IPS-20b (cell line): ENCODE measurements around the gene IMMP2L.
"Not testable (repeated sequence)": the region's sequence is repeated elsewhere in the genome, so short reads cannot be mapped to it uniquely, and the experiment has no call there.

Source experiments
- H3K27ac ChIP-seq: one replicate; pipeline ENCODE4 v1.5.1; 2013; ENCODE audit warnings: low read length
- H3K27me3 ChIP-seq: 2 replicates; pipeline ENCODE4 v1.6.1; 2013; ENCODE audit warnings: mild to moderate bottlenecking, low read length, inconsistent platforms; ENCODE audit not compliant: insufficient read depth
- H3K36me3 ChIP-seq: 2 replicates; pipeline ENCODE4 v1.6.1; 2013; ENCODE audit warnings: low read depth, mild to moderate bottlenecking, inconsistent platforms, low read length, moderate library complexity; ENCODE audit not compliant: insufficient read depth
- H3K4me1 ChIP-seq: 2 replicates; pipeline ENCODE4 v1.6.1; 2013; ENCODE audit warnings: mild to moderate bottlenecking, control low read depth, inconsistent platforms, low read length, moderate library complexity; ENCODE audit not compliant: insufficient read depth
- H3K4me3 ChIP-seq: 2 replicates; pipeline ENCODE4 v1.5.1; 2013; ENCODE audit warnings: mild to moderate bottlenecking, low read length, inconsistent platforms
- H3K9ac ChIP-seq: 2 replicates; pipeline ENCODE4 v1.6.1; 2013; ENCODE audit warnings: low read depth, mild to moderate bottlenecking, inconsistent platforms, low read length, moderate library complexity
- H3K9me3 ChIP-seq: 2 replicates; pipeline ENCODE4 v1.6.1; 2013; ENCODE audit warnings: mild to moderate bottlenecking, low read depth, low read length, inconsistent platforms; ENCODE audit not compliant: insufficient read depth

The IMMP2L gene

DNA sequence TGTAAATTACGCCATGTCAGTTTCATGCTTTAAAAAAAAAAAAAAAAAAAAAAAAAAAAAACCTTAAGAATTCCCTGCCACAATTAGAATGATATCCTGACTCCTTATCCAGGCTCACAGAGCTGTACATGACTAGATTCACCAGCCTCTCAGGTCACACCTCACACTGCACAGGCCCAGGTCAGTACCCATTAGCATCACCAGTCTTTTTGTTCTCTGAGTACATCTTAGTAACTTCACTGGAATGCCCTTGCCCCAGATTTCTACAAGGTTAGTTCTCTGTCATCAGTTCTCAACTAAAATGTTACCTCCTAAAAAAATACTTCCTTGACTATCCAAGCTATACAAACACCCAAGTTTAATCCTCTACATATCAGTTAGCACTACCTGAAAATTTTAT is 260.4 kb downstream of the IMMP2L start:
- Histone ChIP-seq H3K4me1 (no peaks in the 10 kb centered on the region), H3K9ac (no peak overlapping the region), H3K27ac (no peak overlapping the region), H3K27me3 (no peaks in the 10 kb centered on the region), H3K4me3 (no peak overlapping the region), H3K36me3 (no peaks in the 10 kb centered on the region), H3K9me3 (no peaks in the 10 kb centered on the region)

- Histone ChIP-seq H3K27me3 (no peaks in the 10 kb centered on the region), H3K36me3 (no peaks in the 10 kb centered on the region), H3K27ac (no peak overlapping the region), H3K4me1 (no peaks in the 10 kb centered on the region), H3K4me3 (no peak overlapping the region), H3K9ac (no peak overlapping the region), H3K9me3 (no peaks in the 10 kb centered on the region)
Observed at GRCh38 chr7:111294494-111294893, 267.8 kb downstream of the IMMP2L start.

GRCh38 chr7:111292026-111292470 is 270.2 kb downstream of the IMMP2L start:
- Histone ChIP-seq H3K4me1 (no peaks in the 10 kb centered on the region), H3K36me3 (no peaks in the 10 kb centered on the region), H3K4me3 (no peak overlapping the region), H3K9me3 (no peaks in the 10 kb centered on the region), H3K27me3 (no peaks in the 10 kb centered on the region), H3K9ac (no peak overlapping the region), H3K27ac (no peak overlapping the region)

DNA sequence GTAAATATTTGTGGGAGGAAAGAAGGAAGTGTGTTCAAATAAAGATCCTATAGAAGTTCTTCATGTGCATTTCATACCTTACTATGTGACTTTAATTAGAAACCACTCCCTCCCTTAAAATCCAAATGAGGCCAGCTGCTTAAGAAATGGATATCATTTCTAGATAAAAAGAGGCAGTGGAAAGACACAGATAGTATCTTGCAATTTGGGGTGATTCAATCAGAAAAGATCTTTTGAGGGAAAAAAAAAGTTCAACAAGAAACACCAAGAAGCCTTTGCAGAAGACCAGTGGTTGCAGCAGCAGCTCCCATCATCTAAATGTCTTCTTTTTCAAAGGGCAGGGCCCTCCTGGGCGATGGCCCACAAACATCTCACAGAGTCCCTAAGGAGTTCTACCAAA is 271.3 kb downstream of the IMMP2L start:
- Histone ChIP-seq H3K4me3 (no peak overlapping the region), H3K9me3 (no peaks in the 10 kb centered on the region), H3K27me3 (no peaks in the 10 kb centered on the region), H3K4me1 (no peaks in the 10 kb centered on the region), H3K36me3 (no peaks in the 10 kb centered on the region), H3K27ac (no peak overlapping the region), H3K9ac (no peak overlapping the region)

- no peaks in the 10 kb centered on the region for H3K4me1 ChIP-seq
- no peak overlapping the region for H3K27ac ChIP-seq
- no peak overlapping the region for H3K4me3 ChIP-seq
Observed at GRCh38 chr7:111290419-111290818, 271.9 kb downstream of the IMMP2L start.

DNA sequence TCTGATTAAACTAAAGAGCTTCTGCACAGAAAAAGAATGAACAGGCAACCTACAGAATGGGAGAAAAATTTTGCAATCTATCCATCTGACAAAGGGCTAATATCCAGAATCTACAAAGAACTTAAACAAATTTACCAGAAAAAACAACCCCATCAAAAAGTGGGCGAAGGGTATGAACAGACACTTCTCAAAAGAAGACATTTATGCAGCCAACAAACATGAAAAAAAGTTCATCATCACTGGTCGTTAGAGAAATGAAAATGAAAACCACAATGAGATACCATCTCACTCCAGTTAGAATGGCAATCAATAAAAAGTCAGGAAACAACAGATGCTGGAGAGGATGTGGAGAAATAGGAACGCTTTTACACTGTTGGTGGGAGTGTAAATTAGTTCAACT is 273.9 kb downstream of the IMMP2L start:
- not testable (repeated sequence) for H3K27ac ChIP-seq, H3K36me3 ChIP-seq, H3K4me3 ChIP-seq, H3K9me3 ChIP-seq, H3K4me1 ChIP-seq, H3K9ac ChIP-seq, H3K27me3 ChIP-seq

More at GRCh38 chr7:111290419-111290818, 271.9 kb downstream of the IMMP2L start:
- H3K9me3 ChIP-seq = no peaks in the 10 kb centered on the region
- H3K9ac ChIP-seq = no peak overlapping the region
- no peaks in the 10 kb centered on the region for H3K27me3 ChIP-seq
- no peaks in the 10 kb centered on the region for H3K36me3 ChIP-seq

GRCh38 chr7:111282626-111283025 is 279.7 kb downstream of the IMMP2L start:
- no peak overlapping the region for H3K9ac ChIP-seq
- H3K9me3 ChIP-seq = no peaks in the 10 kb centered on the region
- H3K4me1 ChIP-seq = no peaks in the 10 kb centered on the region
- no peak overlapping the region for H3K4me3 ChIP-seq
- no peaks in the 10 kb centered on the region for H3K27me3 ChIP-seq
- H3K36me3 ChIP-seq = no peaks in the 10 kb centered on the region
- no peak overlapping the region for H3K27ac ChIP-seq

DNA sequence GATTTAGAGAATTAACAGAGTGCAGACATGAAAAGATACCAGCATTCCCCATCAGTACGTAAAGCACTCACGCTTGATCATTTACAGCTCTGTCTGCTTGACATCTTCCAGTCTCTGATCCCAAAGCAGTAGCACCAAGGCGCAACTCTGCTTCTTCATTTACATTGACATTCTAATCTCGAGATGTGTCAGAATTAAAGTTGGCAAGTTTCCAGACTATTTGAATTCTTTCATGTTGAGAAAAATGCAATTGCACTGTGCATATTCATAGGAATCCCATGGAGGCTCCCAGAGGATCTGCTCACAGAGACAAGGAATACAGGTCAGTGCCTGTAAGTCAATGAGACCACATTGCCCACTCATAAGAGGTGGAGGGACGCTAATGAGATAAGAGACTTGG is 287.4 kb downstream of the IMMP2L start:
- H3K27me3 ChIP-seq = no peaks in the 10 kb centered on the region
- H3K4me3 ChIP-seq = no peak overlapping the region
- no peaks in the 10 kb centered on the region for H3K9me3 ChIP-seq
- no peak overlapping the region for H3K27ac ChIP-seq
- H3K36me3 ChIP-seq = no peaks in the 10 kb centered on the region
- no peak overlapping the region for H3K9ac ChIP-seq
- no peaks in the 10 kb centered on the region; the same call in 1 of the 2 replicates for H3K4me1 ChIP-seq

GRCh38 chr7:111272092-111272491 is 290.2 kb downstream of the IMMP2L start:
- H3K9me3 ChIP-seq = no peaks in the 10 kb centered on the region

GRCh38 chr7:111270794-111271193 is 291.5 kb downstream of the IMMP2L start:
- H3K9me3 ChIP-seq, H3K27me3 ChIP-seq, H3K36me3 ChIP-seq, H3K9ac ChIP-seq, H3K4me3 ChIP-seq, H3K4me1 ChIP-seq, H3K27ac ChIP-seq: not testable (repeated sequence)

More at GRCh38 chr7:111272092-111272491, 290.2 kb downstream of the IMMP2L start:
- no peaks in the 10 kb centered on the region for H3K27me3 ChIP-seq
- no peak overlapping the region for H3K9ac ChIP-seq
- H3K27ac ChIP-seq = no peak overlapping the region
- H3K4me3 ChIP-seq = no peak overlapping the region
- H3K4me1 ChIP-seq = no peaks in the 10 kb centered on the region
- H3K36me3 ChIP-seq = no peaks in the 10 kb centered on the region

GRCh38 chr7:111268941-111269340 is 293.4 kb downstream of the IMMP2L start:
- Histone ChIP-seq H3K27me3 (no peaks in the 10 kb centered on the region), H3K9ac (no peak overlapping the region), H3K9me3 (no peaks in the 10 kb centered on the region), H3K36me3 (no peaks in the 10 kb centered on the region), H3K27ac (no peak overlapping the region), H3K4me3 (no peak overlapping the region), H3K4me1 (no peaks in the 10 kb centered on the region)

GRCh38 chr7:111266613-111267012 is 295.7 kb downstream of the IMMP2L start:
- H3K9me3 ChIP-seq = no peaks in the 10 kb centered on the region
- H3K4me3 ChIP-seq = no peak overlapping the region
- H3K27ac ChIP-seq = no peak overlapping the region
- no peaks in the 10 kb centered on the region for H3K4me1 ChIP-seq
- no peaks in the 10 kb centered on the region for H3K27me3 ChIP-seq
- no peak overlapping the region for H3K9ac ChIP-seq
- H3K36me3 ChIP-seq = no peaks in the 10 kb centered on the region

GRCh38 chr7:111265394-111265793 is 296.9 kb downstream of the IMMP2L start:
- no peaks in the 10 kb centered on the region for H3K27me3 ChIP-seq
- no peak overlapping the region for H3K27ac ChIP-seq
- H3K4me3 ChIP-seq = no peak overlapping the region
- no peak overlapping the region for H3K9ac ChIP-seq
- no peaks in the 10 kb centered on the region for H3K9me3 ChIP-seq
- H3K4me1 ChIP-seq = no peaks in the 10 kb centered on the region
- no peaks in the 10 kb centered on the region for H3K36me3 ChIP-seq
